Measurements from ENCODE around the gene EPN2. TPM values are rescaled to one million over a fixed set of nuclear protein-coding genes. Genes with fewer than 3 reads are reported as not detected.

EPN2 gene
- total RNA-seq, 1 experiment from 2014 or later, result 31.3 TPM

GRCh38 chr17:19363114-19363438 lies 125.9 kb downstream of the EPN2 start:
- BruUV-seq (replicated peaks), result no TSS peak
- CTCF ChIA-PET, result interaction anchor here (1.0 to 2.0 kb wide), 6 partner anchors 15 to 399 kb away, joined by 4 to 30 read pairs (median 6); partner anchors contain the start of genes ALDH3A2 and MAPK7
- Mint-ChIP-seq H3K27me3 (ENCODE audit: unreplicated experiment) (no peaks in the 10 kb centered on the region), H3K36me3 (ENCODE audit: insufficient read depth, unreplicated experiment) (peaks cover 20% of the 10 kb centered on the region), H3K9me3 (ENCODE audit: low read depth, unreplicated experiment) (no peaks in the 10 kb centered on the region), H3K4me3 (ENCODE audit: low read depth, unreplicated experiment) (peak overlapping the region; percentile 70), H3K4me1 (ENCODE audit: low read depth, unreplicated experiment) (peaks cover 9% of the 10 kb centered on the region), H3K27ac (ENCODE audit: unreplicated experiment) (no peak overlapping the region)
- intact Hi-C loops (cut with micrococcal nuclease; ENCODE audit: unreplicated experiment), result loop anchor here (10.0 kb wide), 1 partner anchor 402 kb away; no protein-coding TSS in a partner anchor
- DNase-seq, result no peak
- TF ChIP-seq CTCF (IDR thresholded peaks at IDR 0.05; ENCODE audit: unreplicated experiment), result no peak

GRCh38 chr17:19363460-19364035 lies 126.4 kb downstream of the EPN2 start:
- no peak for DNase-seq
- Mint-ChIP-seq H3K27me3 (ENCODE audit: unreplicated experiment) (no peaks in the 10 kb centered on the region), H3K9me3 (ENCODE audit: low read depth, unreplicated experiment) (no peaks in the 10 kb centered on the region), H3K4me3 (ENCODE audit: low read depth, unreplicated experiment) (no peak overlapping the region), H3K4me1 (ENCODE audit: low read depth, unreplicated experiment) (peaks cover 9% of the 10 kb centered on the region), H3K27ac (ENCODE audit: unreplicated experiment) (no peak overlapping the region), H3K36me3 (ENCODE audit: insufficient read depth, unreplicated experiment) (peaks cover 22% of the 10 kb centered on the region)
- intact Hi-C loops (cut with micrococcal nuclease; ENCODE audit: unreplicated experiment), result loop anchor here (10.0 kb wide), 1 partner anchor 401 kb away; no protein-coding TSS in a partner anchor
- no TSS peak for BruUV-seq (replicated peaks)
- TF ChIP-seq CTCF (IDR thresholded peaks at IDR 0.05; ENCODE audit: unreplicated experiment), result no peak
- CTCF ChIA-PET, result interaction anchor here (1.1 to 2.0 kb wide), 4 partner anchors 82 to 399 kb away, joined by 4 to 30 read pairs (median 6); no protein-coding TSS in a partner anchor

- intact Hi-C loops (cut with micrococcal nuclease; ENCODE audit: unreplicated experiment), result loop anchor here (10.0 kb wide), 1 partner anchor 400 kb away; no protein-coding TSS in a partner anchor
- H3K27me3 Mint-ChIP-seq (ENCODE audit: unreplicated experiment), result no peaks in the 10 kb centered on the region
- H3K4me3 Mint-ChIP-seq (ENCODE audit: low read depth, unreplicated experiment), result no peak overlapping the region
- no peak overlapping the region for H3K27ac Mint-ChIP-seq (ENCODE audit: unreplicated experiment)
- no TSS peak for BruUV-seq (replicated peaks)
- no peaks in the 10 kb centered on the region for H3K9me3 Mint-ChIP-seq (ENCODE audit: low read depth, unreplicated experiment)
- H3K36me3 Mint-ChIP-seq (ENCODE audit: insufficient read depth, unreplicated experiment), result peaks cover 28% of the 10 kb centered on the region
- TF ChIP-seq CTCF (IDR thresholded peaks at IDR 0.05; ENCODE audit: unreplicated experiment), result no peak
- peaks cover 15% of the 10 kb centered on the region for H3K4me1 Mint-ChIP-seq (ENCODE audit: low read depth, unreplicated experiment)
- CTCF ChIA-PET, result interaction anchor here (1.2 kb wide), 1 partner anchor 13 kb away, joined by 3 read pairs; the partner anchor contains the start of gene MAPK7
- DNase-seq, result no peak
Measured at GRCh38 chr17:19364699-19365498, 127.7 kb downstream of the EPN2 start.

GRCh38 chr17:19365499-19365817 lies 128.3 kb downstream of the EPN2 start:
- no peak for DNase-seq
- H3K36me3 Mint-ChIP-seq (ENCODE audit: insufficient read depth, unreplicated experiment), result peaks cover 28% of the 10 kb centered on the region
- no peaks in the 10 kb centered on the region for H3K27me3 Mint-ChIP-seq (ENCODE audit: unreplicated experiment)
- intact Hi-C loops (cut with micrococcal nuclease; ENCODE audit: unreplicated experiment), result loop anchor here (10.0 kb wide), 1 partner anchor 399 kb away; no protein-coding TSS in a partner anchor
- H3K4me1 Mint-ChIP-seq (ENCODE audit: low read depth, unreplicated experiment), result peaks cover 15% of the 10 kb centered on the region
- BruUV-seq (replicated peaks), result no TSS peak
- TF ChIP-seq CTCF (IDR thresholded peaks at IDR 0.05; ENCODE audit: unreplicated experiment), result no peak
- CTCF ChIA-PET, result interaction anchor here (1.2 kb wide), 1 partner anchor 12 kb away, joined by 3 read pairs; the partner anchor contains the start of gene MAPK7
- no peaks in the 10 kb centered on the region for H3K9me3 Mint-ChIP-seq (ENCODE audit: low read depth, unreplicated experiment)
- H3K27ac Mint-ChIP-seq (ENCODE audit: unreplicated experiment), result no peak overlapping the region
- no peak overlapping the region for H3K4me3 Mint-ChIP-seq (ENCODE audit: low read depth, unreplicated experiment)

Measured in Calu3 (cell line).